PC-9 (cell line): ENCODE measurements around the gene GBA2. TPM values are rescaled to one million over a fixed set of nuclear protein-coding genes. Genes with fewer than 3 reads are reported as not detected.

ENCODE experiments used
- BruUV-seq: library from RNA; stranded (reverse); fragments of 400-500 nt; replicated peaks from 2 replicates; lab custom pipeline; 2021; lab: Mats Ljungman, UMichigan
- CTCF ChIA-PET: fragments of 300-600 bp; sonication (Branson Sonifier 250); formaldehyde crosslinking; loops from one replicate; lab custom pipeline; 2022; ENCODE audit warnings: antibody characterized with exemption; lab: Charles Lee
- POLR2A ChIA-PET: fragments of 300-600 bp; sonication (Branson Sonifier 250); formaldehyde crosslinking; loops from one replicate; lab custom pipeline; 2022; ENCODE audit warnings: antibody characterized with exemption; ENCODE audit not compliant: unreplicated experiment; lab: Charles Lee
- DNase-seq, 2 experiments: peaks; one replicate each; pipeline versions ENCODE4 v3.0.0 to v3.0.0-alpha.2; 2015 to 2022; ENCODE audit warnings: mixed read lengths in 1 of 2
- H2AFZ ChIP-seq: fragments of 200-600 bp; sonication (generic); 2 replicates; pipeline ENCODE4 v1.8.1; 2017; ENCODE audit warnings: antibody characterized with exemption
- H3F3A ChIP-seq: fragments of 200-600 bp; sonication (generic); 2 replicates; pipeline ENCODE4 v1.8.1; 2017; ENCODE audit warnings: antibody characterized with exemption, mild to moderate bottlenecking, low read depth; ENCODE audit not compliant: insufficient read depth
- H3K27ac ChIP-seq: fragments of 200-600 bp; sonication (generic); 2 replicates; pipeline ENCODE4 v1.6.1; 2016; ENCODE audit warnings: mixed run types
- H3K27me3 ChIP-seq: fragments of 200-600 bp; sonication (generic); 2 replicates; pipeline ENCODE4 v1.6.1; 2016; ENCODE audit warnings: low read depth, mixed run types; ENCODE audit not compliant: insufficient read depth
- H3K36me3 ChIP-seq: fragments of 200-600 bp; sonication (generic); 2 replicates; pipeline ENCODE4 v1.6.1; 2016; ENCODE audit warnings: low read depth, mixed run types
- H3K4me1 ChIP-seq: fragments of 200-600 bp; sonication (generic); replicated peaks from 2 replicates; pipeline ENCODE4 v1.6.1; 2016; ENCODE audit warnings: mixed run types; ENCODE audit not compliant: insufficient read depth
- H3K4me2 ChIP-seq: fragments of 200-600 bp; sonication (generic); 2 replicates; pipeline ENCODE4 v1.6.1; 2017; ENCODE audit warnings: mixed run types
- H3K4me3 ChIP-seq: fragments of 200-600 bp; sonication (generic); 2 replicates; pipeline ENCODE4 v1.6.1; 2016; ENCODE audit warnings: mixed run types
- H3K79me2 ChIP-seq: fragments of 200-600 bp; sonication (generic); 2 replicates; pipeline ENCODE4 v1.6.1; 2017; ENCODE audit warnings: low read depth, mixed run types
- H3K9me2 ChIP-seq: fragments of 200-600 bp; sonication (generic); 2 replicates; pipeline ENCODE4 v1.8.1; 2017; ENCODE audit warnings: mild to moderate bottlenecking; ENCODE audit not compliant: insufficient read depth
- H3K9me3 ChIP-seq: fragments of 200-600 bp; sonication (generic); 2 replicates; pipeline ENCODE4 v1.8.1; 2016; ENCODE audit warnings: low read depth; ENCODE audit not compliant: insufficient read depth
- H4K20me1 ChIP-seq: fragments of 200-600 bp; sonication (generic); 2 replicates; pipeline ENCODE4 v1.8.1; 2017; ENCODE audit not compliant: insufficient read depth
- EZH2 ChIP-seq: fragments of 200-600 bp; sonication (generic); IDR thresholded peaks from 2 replicates; pipeline ENCODE4 v1.8.0; 2017; ENCODE audit warnings: antibody characterized with exemption, low read depth
- intact Hi-C: fragments of 100-400 bp; cut with micrococcal nuclease; formaldehyde crosslinking; loops from one replicate; pipeline ENCODE4 v1.10.0; 2022; ENCODE audit not compliant: unreplicated experiment
- total RNA-seq: library from RNA; stranded (reverse); gene quantifications from 2 replicates; pipeline ENCODE4 v1.2.3, GENCODE V29; 2021
- TF ChIP-seq, protein P1 (sequence below): fragments of 200-600 bp; sonication (generic); conservative IDR thresholded peaks from 2 replicates; pipeline ENCODE4 v1.6.1; 2017; ENCODE audit warnings: mixed run types, antibody characterized with exemption, mild to moderate bottlenecking, moderate library complexity

Gene GBA2
- total RNA-seq, 1 experiment from 2014 or later, result 29.6 TPM

DNA sequence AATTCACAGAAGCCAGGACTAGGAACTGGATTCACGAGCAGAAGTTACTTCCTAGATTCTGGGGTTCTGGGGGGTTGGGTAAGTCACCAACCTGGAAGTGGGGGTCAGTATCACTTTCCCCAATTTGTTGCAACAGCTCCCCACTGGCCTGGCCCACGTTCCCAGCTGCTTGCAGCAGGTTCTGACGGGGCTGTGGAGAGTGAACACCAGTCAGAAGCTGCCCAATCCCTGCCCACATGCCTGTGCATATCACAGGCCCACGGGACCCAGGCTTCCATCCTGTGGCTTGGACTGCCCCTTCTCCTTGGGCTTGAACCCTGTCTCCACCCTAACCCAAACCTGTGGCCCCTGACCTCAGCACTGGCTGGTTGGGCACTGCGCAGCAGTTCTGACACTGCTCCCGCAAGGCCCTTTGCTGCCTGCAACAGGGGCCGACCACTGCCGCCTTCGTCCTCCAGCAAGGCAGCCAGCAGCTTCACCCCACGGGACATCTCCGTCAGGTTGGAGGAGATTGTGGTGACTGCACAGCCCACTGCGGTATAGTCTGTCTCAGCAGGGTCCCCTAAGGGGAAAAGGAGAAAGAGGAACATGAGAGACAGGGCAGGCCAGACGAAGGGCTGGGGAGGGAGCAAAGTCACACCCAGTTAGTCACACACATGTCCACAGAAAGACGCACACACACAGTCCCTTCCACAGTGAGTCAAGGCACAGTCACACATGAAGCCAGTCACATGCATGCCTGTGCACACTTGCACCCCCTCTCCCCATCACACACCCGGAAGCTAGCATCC lies 30.1 kb downstream of the GBA2 start:
- Histone ChIP-seq H3K4me1 (no peaks in the 10 kb centered on the region), H3K9me3 (no peaks in the 10 kb centered on the region), H3K27ac (no peak overlapping the region), H3K79me2 (no peaks in the 10 kb centered on the region), H3K36me3 (peaks cover 4% of the 10 kb centered on the region; the same call in 1 of the 2 replicates), H3K4me2 (no peak overlapping the region), H3F3A (no peaks in the 10 kb centered on the region), H4K20me1 (no peaks in the 10 kb centered on the region), H3K9me2 (no peaks in the 10 kb centered on the region), H3K4me3 (no peak overlapping the region), H3K27me3 (no peaks in the 10 kb centered on the region), H2AFZ (no peak overlapping the region)
- intact Hi-C loops, result no loop called here
- no TSS peak for BruUV-seq
- CTCF ChIA-PET, result no interaction called here
- TF ChIP-seq EZH2, result no peak
- TF ChIP-seq, protein P1, sequence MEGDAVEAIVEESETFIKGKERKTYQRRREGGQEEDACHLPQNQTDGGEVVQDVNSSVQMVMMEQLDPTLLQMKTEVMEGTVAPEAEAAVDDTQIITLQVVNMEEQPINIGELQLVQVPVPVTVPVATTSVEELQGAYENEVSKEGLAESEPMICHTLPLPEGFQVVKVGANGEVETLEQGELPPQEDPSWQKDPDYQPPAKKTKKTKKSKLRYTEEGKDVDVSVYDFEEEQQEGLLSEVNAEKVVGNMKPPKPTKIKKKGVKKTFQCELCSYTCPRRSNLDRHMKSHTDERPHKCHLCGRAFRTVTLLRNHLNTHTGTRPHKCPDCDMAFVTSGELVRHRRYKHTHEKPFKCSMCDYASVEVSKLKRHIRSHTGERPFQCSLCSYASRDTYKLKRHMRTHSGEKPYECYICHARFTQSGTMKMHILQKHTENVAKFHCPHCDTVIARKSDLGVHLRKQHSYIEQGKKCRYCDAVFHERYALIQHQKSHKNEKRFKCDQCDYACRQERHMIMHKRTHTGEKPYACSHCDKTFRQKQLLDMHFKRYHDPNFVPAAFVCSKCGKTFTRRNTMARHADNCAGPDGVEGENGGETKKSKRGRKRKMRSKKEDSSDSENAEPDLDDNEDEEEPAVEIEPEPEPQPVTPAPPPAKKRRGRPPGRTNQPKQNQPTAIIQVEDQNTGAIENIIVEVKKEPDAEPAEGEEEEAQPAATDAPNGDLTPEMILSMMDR, result no peak
- no peak for DNase-seq
- POLR2A ChIA-PET, result no interaction called here

DNA sequence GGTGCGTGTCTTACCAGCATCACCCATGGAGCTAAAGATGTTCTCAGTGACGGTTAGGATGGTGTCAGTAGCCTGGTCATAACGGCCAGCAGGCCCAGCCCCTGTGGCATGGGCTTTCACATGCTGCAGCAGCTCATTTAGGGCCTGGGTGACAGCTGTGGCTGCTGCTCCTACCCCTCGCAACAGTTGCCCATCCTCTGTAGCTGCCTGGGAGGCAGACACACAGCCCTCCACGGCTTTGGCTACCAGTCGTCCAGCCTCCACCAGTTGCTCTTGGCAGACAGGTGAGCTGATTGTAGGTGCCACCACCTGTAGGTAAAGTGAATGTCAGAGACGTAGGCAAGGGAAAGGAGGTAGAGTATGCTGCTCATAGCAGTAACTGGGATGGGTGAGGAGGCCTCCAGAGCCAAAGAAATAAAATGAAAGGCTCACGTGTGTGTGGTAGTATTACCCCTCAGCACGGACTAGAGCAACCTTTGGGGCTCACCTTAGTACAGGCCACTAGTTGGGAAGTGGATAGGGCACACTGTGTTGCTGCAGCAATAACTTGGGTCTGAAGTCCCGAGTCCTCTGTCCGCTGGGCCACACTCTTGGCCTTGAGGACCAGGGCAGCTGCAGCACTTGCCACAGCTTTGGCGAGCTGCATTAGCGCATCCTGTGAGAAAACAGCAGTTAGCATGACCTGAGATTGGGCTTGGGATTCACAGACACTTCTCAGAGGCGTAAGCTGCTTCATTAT lies 31.7 kb downstream of the GBA2 start:
- BruUV-seq, result no TSS peak
- Histone ChIP-seq H3K4me1 (peaks cover 8% of the 10 kb centered on the region), H3K9me3 (no peaks in the 10 kb centered on the region), H2AFZ (no peak overlapping the region), H3K9me2 (no peaks in the 10 kb centered on the region), H3F3A (peaks cover 8% of the 10 kb centered on the region; the same call in 1 of the 2 replicates), H3K4me2 (no peak overlapping the region), H3K27me3 (no peaks in the 10 kb centered on the region), H3K79me2 (no peaks in the 10 kb centered on the region), H3K4me3 (no peak overlapping the region), H3K36me3 (peaks cover 4% of the 10 kb centered on the region; the same call in 1 of the 2 replicates), H4K20me1 (no peaks in the 10 kb centered on the region), H3K27ac (no peak overlapping the region)
- intact Hi-C loops, result no loop called here
- ChIA-PET POLR2A (interaction anchor here (0.6 kb wide), 1 partner anchor 636 kb away, joined by 20 read pairs; no protein-coding TSS in a partner anchor), CTCF (no interaction called here)
- TF ChIP-seq EZH2, result no peak
- TF ChIP-seq, protein P1, result no peak
- no peak for DNase-seq

GRCh38 chr9:35716230-35716629 lies 32.8 kb downstream of the GBA2 start:
- intact Hi-C loops, result no loop called here
- no peaks in the 10 kb centered on the region for H4K20me1 ChIP-seq
- no peak for DNase-seq
- peaks cover 17% of the 10 kb centered on the region for H3F3A ChIP-seq
- H3K9me3 ChIP-seq, result no peaks in the 10 kb centered on the region
- no peak for TF ChIP-seq EZH2
- TF ChIP-seq, protein P1, result no peak
- no peaks in the 10 kb centered on the region for H3K9me2 ChIP-seq
- peaks cover 4% of the 10 kb centered on the region; the same call in 1 of the 2 replicates for H3K36me3 ChIP-seq
- BruUV-seq, result no TSS peak
- H3K4me2 ChIP-seq, result no peak overlapping the region
- CTCF ChIA-PET, result no interaction called here
- no peak overlapping the region for H2AFZ ChIP-seq
- POLR2A ChIA-PET, result interaction anchor here (0.7 kb wide), 1 partner anchor 33 kb away, joined by 3 read pairs; no protein-coding TSS in a partner anchor
- peaks cover 19% of the 10 kb centered on the region for H3K4me1 ChIP-seq
- no peak overlapping the region for H3K4me3 ChIP-seq
- H3K27me3 ChIP-seq, result no peaks in the 10 kb centered on the region
- H3K79me2 ChIP-seq, result no peaks in the 10 kb centered on the region
- H3K27ac ChIP-seq, result no peak overlapping the region
